ENCODE data around the gene TP53I11.

GRCh38 chr11:44969651-44970252 is 19.1 kb upstream of the TP53I11 start:
- TF ChIP-seq JUNB (IDR thresholded peaks at IDR 0.05; ENCODE audit: unreplicated experiment) = no peak
- no peak for TF ChIP-seq CTCF (conservative IDR thresholded peaks at IDR 0.05; ENCODE audit: low read depth in 2 of 2)

Measured in GM23338 (cell line).